ENCODE results near the gene CABLES1. TPM values are rescaled to one million over a fixed set of nuclear protein-coding genes. Genes with fewer than 3 reads are reported as not detected.

The CABLES1 gene
- total RNA-seq, 1 experiment from 2014 or later = 5.1 TPM

Other genes with a start within 250 kb of the CABLES1 start
- gene RBBP8, start 202.2 kb upstream of the CABLES1 start, total RNA-seq (2014; rRNA removed; shearing (Covaris generic)) = 48.9 and 57.6 TPM in 2 replicates

All from SJSA1 (cell line).